Cerebellar cortex (tissue), 1 donor: ENCODE results near the gene ACOX2.
A peak's percentile ranks its signal among the peaks of the same experiment; 100 is the strongest.

Experiments used
- DNase-seq: peaks from one replicate; pipeline ENCODE4 v3.0.0-alpha.2; 2015; ENCODE audit warnings: low spot score

Gene ACOX2

GRCh38 chr3:58566398-58567250 lies 29.6 kb upstream of the ACOX2 start:
- no peak for DNase-seq

- DNase-seq: no peak
Observed at GRCh38 chr3:58565621-58566397, 28.8 kb upstream of the ACOX2 start.

- DNase-seq: no peak
Observed at GRCh38 chr3:58564456-58565160, 27.6 kb upstream of the ACOX2 start.

GRCh38 chr3:58564054-58564453 lies 27.1 kb upstream of the ACOX2 start:
- DNase-seq: no peak

- no peak for DNase-seq
Observed at GRCh38 chr3:58563386-58564035, 26.5 kb upstream of the ACOX2 start.

- DNase-seq: no peak
Observed at GRCh38 chr3:58562498-58562897, 25.5 kb upstream of the ACOX2 start.

GRCh38 chr3:58560771-58561311 lies 23.9 kb upstream of the ACOX2 start:
- DNase-seq: peak; percentile 54

GRCh38 chr3:58559586-58559985 lies 22.6 kb upstream of the ACOX2 start:
- no peak for DNase-seq

- DNase-seq: no peak
Observed at GRCh38 chr3:58557491-58557890, 20.5 kb upstream of the ACOX2 start.

GRCh38 chr3:58556761-58557221 lies 19.8 kb upstream of the ACOX2 start:
- DNase-seq: no peak

- no peak for DNase-seq
Observed at GRCh38 chr3:58556001-58556400, 19.0 kb upstream of the ACOX2 start.

- DNase-seq: no peak
Observed at GRCh38 chr3:58555203-58555602, 18.2 kb upstream of the ACOX2 start.

GRCh38 chr3:58553003-58553402 lies 16.0 kb upstream of the ACOX2 start:
- DNase-seq: no peak

- DNase-seq: no peak
Observed at GRCh38 chr3:58551636-58552180, 14.7 kb upstream of the ACOX2 start.

GRCh38 chr3:58544541-58544940 lies 7.6 kb upstream of the ACOX2 start:
- DNase-seq: no peak

GRCh38 chr3:58540176-58540858 lies 3.3 kb upstream of the ACOX2 start:
- no peak for DNase-seq

- DNase-seq: no peak
Observed at GRCh38 chr3:58539626-58540025, 2.6 kb upstream of the ACOX2 start.

GRCh38 chr3:58537412-58538301 lies 667 bp upstream of the ACOX2 start:
- DNase-seq: peak; percentile 62
